Measurements from ENCODE around the gene MRGPRF. TPM values are rescaled to one million over a fixed set of nuclear protein-coding genes. Genes with fewer than 3 reads are reported as not detected.

MRGPRF gene
- total RNA-seq, 1 donor from 2014 or later = 1.2 TPM

- no peaks in the 10 kb centered on the region for H3K27me3 ChIP-seq (ENCODE audit: control insufficient read depth, insufficient read depth, low read length)
- no peak for DNase-seq (ENCODE audit: low read depth)
- peaks cover 3% of the 10 kb centered on the region for H3K36me3 ChIP-seq (ENCODE audit: control insufficient read depth, insufficient read depth, low read length)
- TF ChIP-seq, protein P1, sequence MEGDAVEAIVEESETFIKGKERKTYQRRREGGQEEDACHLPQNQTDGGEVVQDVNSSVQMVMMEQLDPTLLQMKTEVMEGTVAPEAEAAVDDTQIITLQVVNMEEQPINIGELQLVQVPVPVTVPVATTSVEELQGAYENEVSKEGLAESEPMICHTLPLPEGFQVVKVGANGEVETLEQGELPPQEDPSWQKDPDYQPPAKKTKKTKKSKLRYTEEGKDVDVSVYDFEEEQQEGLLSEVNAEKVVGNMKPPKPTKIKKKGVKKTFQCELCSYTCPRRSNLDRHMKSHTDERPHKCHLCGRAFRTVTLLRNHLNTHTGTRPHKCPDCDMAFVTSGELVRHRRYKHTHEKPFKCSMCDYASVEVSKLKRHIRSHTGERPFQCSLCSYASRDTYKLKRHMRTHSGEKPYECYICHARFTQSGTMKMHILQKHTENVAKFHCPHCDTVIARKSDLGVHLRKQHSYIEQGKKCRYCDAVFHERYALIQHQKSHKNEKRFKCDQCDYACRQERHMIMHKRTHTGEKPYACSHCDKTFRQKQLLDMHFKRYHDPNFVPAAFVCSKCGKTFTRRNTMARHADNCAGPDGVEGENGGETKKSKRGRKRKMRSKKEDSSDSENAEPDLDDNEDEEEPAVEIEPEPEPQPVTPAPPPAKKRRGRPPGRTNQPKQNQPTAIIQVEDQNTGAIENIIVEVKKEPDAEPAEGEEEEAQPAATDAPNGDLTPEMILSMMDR (IDR thresholded peaks at IDR 0.05; ENCODE audit: insufficient read depth, low read length, poor library complexity, severe bottlenecking) = no peak
- H3K4me3 ChIP-seq (ENCODE audit: low read depth, low read length) = no peak overlapping the region
Observed at GRCh38 chr11:69055212-69055586, 42.2 kb upstream of the MRGPRF start.

- Histone ChIP-seq H3K4me3 (ENCODE audit: low read depth, low read length) (no peak overlapping the region), H3K27me3 (ENCODE audit: control insufficient read depth, insufficient read depth, low read length) (no peaks in the 10 kb centered on the region), H3K36me3 (ENCODE audit: control insufficient read depth, insufficient read depth, low read length) (peaks cover 2% of the 10 kb centered on the region)
- DNase-seq (ENCODE audit: low read depth) = no peak
- TF ChIP-seq, protein P1 (IDR thresholded peaks at IDR 0.05; ENCODE audit: insufficient read depth, low read length, poor library complexity, severe bottlenecking) = no peak
Observed at GRCh38 chr11:69054397-69055211, 41.6 kb upstream of the MRGPRF start.

- no peak for DNase-seq (ENCODE audit: low read depth)
- Histone ChIP-seq H3K36me3 (ENCODE audit: control insufficient read depth, insufficient read depth, low read length) (peaks cover 2% of the 10 kb centered on the region), H3K4me3 (ENCODE audit: low read depth, low read length) (no peak overlapping the region), H3K27me3 (ENCODE audit: control insufficient read depth, insufficient read depth, low read length) (no peaks in the 10 kb centered on the region)
- TF ChIP-seq, protein P1 (IDR thresholded peaks at IDR 0.05; ENCODE audit: insufficient read depth, low read length, poor library complexity, severe bottlenecking) = no peak
Observed at GRCh38 chr11:69053546-69054396, 40.7 kb upstream of the MRGPRF start.

- H3K36me3 ChIP-seq (ENCODE audit: control insufficient read depth, insufficient read depth, low read length) = peaks cover 2% of the 10 kb centered on the region
- DNase-seq (ENCODE audit: low read depth) = no peak
- TF ChIP-seq, protein P1 (IDR thresholded peaks at IDR 0.05; ENCODE audit: insufficient read depth, low read length, poor library complexity, severe bottlenecking) = no peak
- H3K4me3 ChIP-seq (ENCODE audit: low read depth, low read length) = no peak overlapping the region
- no peaks in the 10 kb centered on the region for H3K27me3 ChIP-seq (ENCODE audit: control insufficient read depth, insufficient read depth, low read length)
Observed at GRCh38 chr11:69053169-69053477, 40.1 kb upstream of the MRGPRF start.

- H3K36me3 ChIP-seq (ENCODE audit: control insufficient read depth, insufficient read depth, low read length) = no peaks in the 10 kb centered on the region
- H3K27me3 ChIP-seq (ENCODE audit: control insufficient read depth, insufficient read depth, low read length) = no peaks in the 10 kb centered on the region
- TF ChIP-seq, protein P1 (IDR thresholded peaks at IDR 0.05; ENCODE audit: insufficient read depth, low read length, poor library complexity, severe bottlenecking) = no peak
- no peak for DNase-seq (ENCODE audit: low read depth)
- H3K4me3 ChIP-seq (ENCODE audit: low read depth, low read length) = no peak overlapping the region
Observed at GRCh38 chr11:69052343-69053168, 39.5 kb upstream of the MRGPRF start.
